WTC11 (cell line): ENCODE data around the gene KCNMB4. TPM values are rescaled to one million over a fixed set of nuclear protein-coding genes. Genes with fewer than 3 reads are reported as not detected.
A peak's percentile ranks its signal among the peaks of the same experiment; 100 is the strongest.

Experiments used
- ATAC-seq: fragments of 200-7000 bp; cut with Tn5 transposase; 2 replicates; pipeline ENCODE4 v1.10.0; 2021; ENCODE audit warnings: mild to moderate bottlenecking, moderate library complexity
- CTCF ChIA-PET: fragments of 300-600 bp; sonication (Branson Sonifier 250); formaldehyde crosslinking; loops from one replicate; lab custom pipeline; 2021; ENCODE audit warnings: antibody characterized with exemption; lab: Charles Lee
- POLR2A ChIA-PET: fragments of 350-600 bp; sonication (Branson Sonifier 250); formaldehyde crosslinking; loops from one replicate; lab custom pipeline; 2021; ENCODE audit warnings: antibody characterized with exemption; lab: Charles Lee
- DNase-seq: peaks from one replicate; pipeline ENCODE4 v3.0.0; 2021; ENCODE audit warnings: low spot score
- H3K27ac Mint-ChIP-seq: 2 replicates; pipeline ENCODE4 v1.8.0; 2021; ENCODE audit warnings: mixed read lengths
- H3K27me3 Mint-ChIP-seq: 2 replicates; pipeline ENCODE4 v1.8.0; 2021; ENCODE audit warnings: low read depth, mild to moderate bottlenecking, moderate library complexity, mixed read lengths
- H3K36me3 Mint-ChIP-seq: 2 replicates; pipeline ENCODE4 v1.8.0; 2021; ENCODE audit warnings: mixed read lengths
- H3K4me1 Mint-ChIP-seq: 2 replicates; pipeline ENCODE4 v1.8.0; 2022; ENCODE audit warnings: mixed read lengths
- H3K4me3 Mint-ChIP-seq: 2 replicates; pipeline ENCODE4 v1.8.0; 2021; ENCODE audit warnings: mild to moderate bottlenecking, moderate library complexity, mixed read lengths
- H3K9me3 Mint-ChIP-seq: 2 replicates; pipeline ENCODE4 v1.8.0; 2021; ENCODE audit warnings: mixed read lengths
- AFF4 ChIP-seq: sonication (generic); formaldehyde crosslinking; IDR thresholded peaks from 2 replicates; pipeline ENCODE4 v1.8.1; 2023; ENCODE audit warnings: mild to moderate bottlenecking, missing genetic modification reagents, borderline replicate concordance
- CREB1 ChIP-seq: sonication (generic); formaldehyde crosslinking; IDR thresholded peaks from 2 replicates; pipeline ENCODE4 v1.8.0; 2023; ENCODE audit warnings: mild to moderate bottlenecking, missing genetic modification reagents
- MAX ChIP-seq: sonication (generic); formaldehyde crosslinking; IDR thresholded peaks from 2 replicates; pipeline ENCODE4 v1.8.0; 2022; ENCODE audit warnings: mild to moderate bottlenecking, missing genetic modification reagents
- SMAD3 ChIP-seq: sonication (generic); formaldehyde crosslinking; IDR thresholded peaks from 2 replicates; pipeline ENCODE4 v1.8.0; 2022; ENCODE audit warnings: missing genetic modification reagents, mild to moderate bottlenecking, borderline replicate concordance
- ZNF219 ChIP-seq: sonication (generic); formaldehyde crosslinking; IDR thresholded peaks from 2 replicates; pipeline ENCODE4 v1.8.0; 2023; ENCODE audit warnings: missing genetic modification reagents, mild to moderate bottlenecking, borderline replicate concordance
- ZNF281 ChIP-seq: sonication (generic); formaldehyde crosslinking; IDR thresholded peaks from 2 replicates; pipeline ENCODE4 v1.8.0; 2023; ENCODE audit warnings: mild to moderate bottlenecking, missing genetic modification reagents
- ZNF532 ChIP-seq: fragments of 250-450 bp; sonication (Bioruptor Pico); IDR thresholded peaks from 2 replicates; pipeline ENCODE4 v1.9.0; 2021; ENCODE audit warnings: mild to moderate bottlenecking, borderline replicate concordance
- total RNA-seq: library from RNA; stranded (reverse); gene quantifications from 3 replicates; pipeline ENCODE4 v1.2.3, GENCODE V29; 2021
- TF ChIP-seq, protein P1 (sequence below): fragments of 250-450 bp; sonication (Bioruptor Pico); IDR thresholded peaks from 2 replicates; pipeline ENCODE4 v1.9.0; 2021; ENCODE audit warnings: mild to moderate bottlenecking
- TF ChIP-seq, protein P2 (sequence below): fragments of 250-450 bp; sonication (Bioruptor Pico); conservative IDR thresholded peaks from 2 replicates; pipeline ENCODE4 v1.9.0; 2021; ENCODE audit warnings: mild to moderate bottlenecking
- TF ChIP-seq, protein P3 (sequence below): sonication (generic); formaldehyde crosslinking; IDR thresholded peaks from 2 replicates; pipeline ENCODE4 v1.8.1; 2022; ENCODE audit warnings: mild to moderate bottlenecking, moderate library complexity, missing genetic modification reagents

The KCNMB4 gene
- total RNA-seq, 1 experiment from 2014 or later, result 23.3 TPM

DNA sequence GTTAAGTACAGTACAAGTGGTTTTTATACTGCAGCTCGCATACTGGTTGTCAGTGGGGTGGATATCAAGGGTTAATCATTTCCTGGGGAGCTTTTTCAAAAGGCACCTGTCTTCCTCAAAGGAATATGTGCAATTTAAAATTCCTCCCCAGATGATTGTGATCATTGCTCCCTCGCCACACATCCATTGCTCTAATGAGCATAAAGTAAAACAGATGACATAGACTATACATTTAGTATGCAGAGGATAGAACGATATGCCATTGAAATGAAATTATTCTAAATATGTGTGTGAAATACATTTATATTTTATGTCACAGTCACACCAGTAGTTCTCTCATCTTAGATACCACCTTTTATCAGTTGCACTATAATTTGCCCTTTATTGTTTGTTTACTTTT lies 36.4 kb upstream of the KCNMB4 start:
- no peak overlapping the region for H3K4me3 Mint-ChIP-seq
- CTCF ChIA-PET, result no interaction called here
- POLR2A ChIA-PET, result no interaction called here
- DNase-seq, result no peak
- H3K27me3 Mint-ChIP-seq, result no peaks in the 10 kb centered on the region
- H3K4me1 Mint-ChIP-seq, result peaks cover 53% of the 10 kb centered on the region
- no peak overlapping the region for H3K27ac Mint-ChIP-seq
- ATAC-seq, result no peak
- no peaks in the 10 kb centered on the region; the same call in 1 of the 2 replicates for H3K9me3 Mint-ChIP-seq
- no peaks in the 10 kb centered on the region for H3K36me3 Mint-ChIP-seq
- TF ChIP-seq ZNF532 (CRISPR knock-in tag) (no peak), MAX (CRISPR knock-in tag) (no peak)
- TF ChIP-seq, protein P1, sequence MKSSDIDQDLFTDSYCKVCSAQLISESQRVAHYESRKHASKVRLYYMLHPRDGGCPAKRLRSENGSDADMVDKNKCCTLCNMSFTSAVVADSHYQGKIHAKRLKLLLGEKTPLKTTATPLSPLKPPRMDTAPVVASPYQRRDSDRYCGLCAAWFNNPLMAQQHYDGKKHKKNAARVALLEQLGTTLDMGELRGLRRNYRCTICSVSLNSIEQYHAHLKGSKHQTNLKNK (CRISPR knock-in tag), result no peak

- no peaks in the 10 kb centered on the region; the same call in 1 of the 2 replicates for H3K9me3 Mint-ChIP-seq
- H3K36me3 Mint-ChIP-seq, result no peaks in the 10 kb centered on the region
- ATAC-seq, result no peak
- TF ChIP-seq, protein P2, sequence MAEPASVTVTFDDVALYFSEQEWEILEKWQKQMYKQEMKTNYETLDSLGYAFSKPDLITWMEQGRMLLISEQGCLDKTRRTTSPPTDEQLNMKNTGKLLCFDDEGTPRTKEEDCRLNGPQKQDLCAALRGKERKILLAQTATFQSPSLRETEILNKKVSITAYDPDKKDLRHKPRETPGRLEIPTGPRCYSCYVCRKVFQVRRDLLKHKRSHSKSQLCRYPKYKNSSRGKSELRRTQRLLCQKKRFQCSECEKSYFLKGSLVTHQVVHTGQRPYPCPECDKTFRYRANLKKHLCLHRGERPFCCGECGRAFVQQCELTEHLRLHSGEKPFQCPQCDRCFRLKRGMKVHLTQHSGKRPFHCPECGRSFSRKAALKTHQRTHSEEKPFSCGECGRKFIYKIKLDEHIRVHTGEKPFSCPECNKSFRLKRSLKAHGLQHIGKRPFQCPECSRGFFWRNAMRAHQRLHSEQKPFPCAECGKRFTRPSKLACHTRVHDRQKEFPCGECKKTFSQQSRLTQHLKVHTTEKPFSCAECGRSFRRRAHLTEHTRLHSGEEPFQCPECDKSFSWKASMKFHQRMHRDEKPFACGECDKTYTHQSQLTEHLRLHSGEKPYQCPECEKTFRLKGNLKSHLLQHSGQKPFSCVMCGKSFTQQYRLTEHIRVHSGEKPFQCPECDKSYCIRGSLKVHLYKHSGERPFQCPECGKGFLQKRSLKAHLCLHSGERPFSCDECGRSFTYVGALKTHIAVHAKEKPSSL, result no peak
- TF ChIP-seq ZNF281 (CRISPR knock-in tag) (no peak), SMAD3 (CRISPR knock-in tag) (no peak), ZNF219 (CRISPR knock-in tag) (no peak), CREB1 (CRISPR knock-in tag) (no peak), AFF4 (CRISPR knock-in tag) (no peak), MAX (CRISPR knock-in tag) (no peak)
- TF ChIP-seq, protein P3, sequence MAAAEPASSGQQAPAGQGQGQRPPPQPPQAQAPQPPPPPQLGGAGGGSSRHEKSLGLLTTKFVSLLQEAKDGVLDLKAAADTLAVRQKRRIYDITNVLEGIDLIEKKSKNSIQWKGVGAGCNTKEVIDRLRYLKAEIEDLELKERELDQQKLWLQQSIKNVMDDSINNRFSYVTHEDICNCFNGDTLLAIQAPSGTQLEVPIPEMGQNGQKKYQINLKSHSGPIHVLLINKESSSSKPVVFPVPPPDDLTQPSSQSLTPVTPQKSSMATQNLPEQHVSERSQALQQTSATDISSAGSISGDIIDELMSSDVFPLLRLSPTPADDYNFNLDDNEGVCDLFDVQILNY (CRISPR knock-in tag), result no peak
- TF ChIP-seq, all 79 proteins: peak for 0
- DNase-seq, result no peak
- ChIA-PET CTCF (no interaction called here), POLR2A (no interaction called here)
- H3K4me1 Mint-ChIP-seq, result peaks cover 57% of the 10 kb centered on the region
- H3K27me3 Mint-ChIP-seq, result no peaks in the 10 kb centered on the region
- H3K4me3 Mint-ChIP-seq, result no peak overlapping the region
- H3K27ac Mint-ChIP-seq, result peak overlapping the region; percentile 2; the same call in 1 of the 2 replicates
Measured at GRCh38 chr12:70330158-70330557, 35.9 kb upstream of the KCNMB4 start.
